WTC11 (cell line): Measurements from ENCODE around the gene P2RY12. TPM values are rescaled to one million over a fixed set of nuclear protein-coding genes. Genes with fewer than 3 reads are reported as not detected.

Source experiments
- ATAC-seq: fragments of 200-7000 bp; cut with Tn5 transposase; 2 replicates; pipeline ENCODE4 v1.10.0; 2021; ENCODE audit warnings: mild to moderate bottlenecking, moderate library complexity
- CTCF ChIA-PET: fragments of 300-600 bp; sonication (Branson Sonifier 250); formaldehyde crosslinking; loops from one replicate; lab custom pipeline; 2021; ENCODE audit warnings: antibody characterized with exemption; lab: Charles Lee
- POLR2A ChIA-PET: fragments of 350-600 bp; sonication (Branson Sonifier 250); formaldehyde crosslinking; loops from one replicate; lab custom pipeline; 2021; ENCODE audit warnings: antibody characterized with exemption; lab: Charles Lee
- DNase-seq: peaks from one replicate; pipeline ENCODE4 v3.0.0; 2021; ENCODE audit warnings: low spot score
- H3K27ac Mint-ChIP-seq: 2 replicates; pipeline ENCODE4 v1.8.0; 2021; ENCODE audit warnings: mixed read lengths
- H3K27me3 Mint-ChIP-seq: 2 replicates; pipeline ENCODE4 v1.8.0; 2021; ENCODE audit warnings: low read depth, mild to moderate bottlenecking, moderate library complexity, mixed read lengths
- H3K36me3 Mint-ChIP-seq: 2 replicates; pipeline ENCODE4 v1.8.0; 2021; ENCODE audit warnings: mixed read lengths
- H3K4me1 Mint-ChIP-seq: 2 replicates; pipeline ENCODE4 v1.8.0; 2022; ENCODE audit warnings: mixed read lengths
- H3K4me3 Mint-ChIP-seq: 2 replicates; pipeline ENCODE4 v1.8.0; 2021; ENCODE audit warnings: mild to moderate bottlenecking, moderate library complexity, mixed read lengths
- H3K9me3 Mint-ChIP-seq: 2 replicates; pipeline ENCODE4 v1.8.0; 2021; ENCODE audit warnings: mixed read lengths
- FOXP1 ChIP-seq: sonication (generic); formaldehyde crosslinking; IDR thresholded peaks from 2 replicates; pipeline ENCODE4 v1.8.0; 2022; ENCODE audit warnings: missing genetic modification reagents, mild to moderate bottlenecking, moderate library complexity, borderline replicate concordance
- MYBL2 ChIP-seq: sonication (generic); formaldehyde crosslinking; IDR thresholded peaks from 2 replicates; pipeline ENCODE4 v1.8.1; 2023; ENCODE audit warnings: mild to moderate bottlenecking, moderate library complexity, missing genetic modification reagents
- NFYB ChIP-seq: sonication (generic); formaldehyde crosslinking; conservative IDR thresholded peaks from 2 replicates; pipeline ENCODE4 v1.8.0; 2022; ENCODE audit warnings: low read depth, missing genetic modification reagents
- NR1H2 ChIP-seq: sonication (generic); formaldehyde crosslinking; IDR thresholded peaks from 2 replicates; pipeline ENCODE4 v1.9.0; 2021; ENCODE audit warnings: mild to moderate bottlenecking, moderate library complexity, missing genetic modification reagents
- NR2C2 ChIP-seq: sonication (generic); formaldehyde crosslinking; IDR thresholded peaks from 2 replicates; pipeline ENCODE4 v1.8.0; 2022; ENCODE audit warnings: mild to moderate bottlenecking, missing genetic modification reagents
- ZNF396 ChIP-seq: fragments of 250-450 bp; sonication (Bioruptor Pico); IDR thresholded peaks from 2 replicates; pipeline ENCODE4 v1.8.0; 2021; ENCODE audit warnings: mild to moderate bottlenecking, moderate library complexity, borderline replicate concordance
- ZNF423 ChIP-seq: fragments of 250-450 bp; sonication (Bioruptor Pico); IDR thresholded peaks from 2 replicates; pipeline ENCODE4 v2.1.2; 2022; ENCODE audit warnings: mild to moderate bottlenecking, moderate library complexity
- total RNA-seq: library from RNA; stranded (reverse); gene quantifications from 3 replicates; pipeline ENCODE4 v1.2.3, GENCODE V29; 2021
- TF ChIP-seq, protein P1 (sequence below): fragments of 250-450 bp; sonication (Bioruptor Pico); IDR thresholded peaks from 2 replicates; pipeline ENCODE4 v1.9.0; 2021; ENCODE audit warnings: mild to moderate bottlenecking, borderline replicate concordance
- TF ChIP-seq, protein P2 (sequence below): sonication (generic); formaldehyde crosslinking; IDR thresholded peaks from 2 replicates; pipeline ENCODE4 v1.8.0; 2022; ENCODE audit warnings: mild to moderate bottlenecking, missing genetic modification reagents
- TF ChIP-seq, protein P3 (sequence below): fragments of 250-450 bp; sonication (Bioruptor Pico); IDR thresholded peaks from 2 replicates; pipeline ENCODE4 v1.9.0; 2021; ENCODE audit warnings: moderate library complexity, mild to moderate bottlenecking, inconsistent platforms, borderline replicate concordance
- TF ChIP-seq, protein P4 (sequence below): sonication (generic); formaldehyde crosslinking; IDR thresholded peaks from 2 replicates; pipeline ENCODE4 v1.8.1; 2023; ENCODE audit warnings: mild to moderate bottlenecking, missing genetic modification reagents, borderline replicate concordance
- TF ChIP-seq, protein P5 (sequence below): sonication (generic); formaldehyde crosslinking; IDR thresholded peaks from 2 replicates; pipeline ENCODE4 v1.8.0; 2022; ENCODE audit warnings: mild to moderate bottlenecking, missing genetic modification reagents

The P2RY12 gene
- total RNA-seq, 1 experiment from 2014 or later: not detected

DNA sequence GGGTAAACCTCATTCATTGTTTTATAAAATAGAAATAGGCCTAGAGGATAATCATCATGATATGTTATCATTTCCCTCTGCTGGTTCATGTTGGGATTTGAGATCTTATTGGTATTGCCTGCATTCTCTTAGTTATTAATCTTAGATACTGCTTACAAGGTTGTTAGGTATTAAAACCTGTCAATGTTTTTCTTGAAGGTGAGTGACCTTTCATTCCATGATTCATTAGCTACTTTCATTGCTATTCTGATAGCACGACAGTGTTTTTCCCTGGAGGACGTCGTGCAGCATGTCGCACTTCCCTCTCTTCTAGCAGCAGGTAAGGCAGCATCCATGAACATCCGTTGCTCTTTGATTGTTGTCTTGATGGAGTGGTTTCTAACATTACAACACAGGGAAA, 17.1 kb downstream of the P2RY12 start (continued):
- TF ChIP-seq, protein P1, sequence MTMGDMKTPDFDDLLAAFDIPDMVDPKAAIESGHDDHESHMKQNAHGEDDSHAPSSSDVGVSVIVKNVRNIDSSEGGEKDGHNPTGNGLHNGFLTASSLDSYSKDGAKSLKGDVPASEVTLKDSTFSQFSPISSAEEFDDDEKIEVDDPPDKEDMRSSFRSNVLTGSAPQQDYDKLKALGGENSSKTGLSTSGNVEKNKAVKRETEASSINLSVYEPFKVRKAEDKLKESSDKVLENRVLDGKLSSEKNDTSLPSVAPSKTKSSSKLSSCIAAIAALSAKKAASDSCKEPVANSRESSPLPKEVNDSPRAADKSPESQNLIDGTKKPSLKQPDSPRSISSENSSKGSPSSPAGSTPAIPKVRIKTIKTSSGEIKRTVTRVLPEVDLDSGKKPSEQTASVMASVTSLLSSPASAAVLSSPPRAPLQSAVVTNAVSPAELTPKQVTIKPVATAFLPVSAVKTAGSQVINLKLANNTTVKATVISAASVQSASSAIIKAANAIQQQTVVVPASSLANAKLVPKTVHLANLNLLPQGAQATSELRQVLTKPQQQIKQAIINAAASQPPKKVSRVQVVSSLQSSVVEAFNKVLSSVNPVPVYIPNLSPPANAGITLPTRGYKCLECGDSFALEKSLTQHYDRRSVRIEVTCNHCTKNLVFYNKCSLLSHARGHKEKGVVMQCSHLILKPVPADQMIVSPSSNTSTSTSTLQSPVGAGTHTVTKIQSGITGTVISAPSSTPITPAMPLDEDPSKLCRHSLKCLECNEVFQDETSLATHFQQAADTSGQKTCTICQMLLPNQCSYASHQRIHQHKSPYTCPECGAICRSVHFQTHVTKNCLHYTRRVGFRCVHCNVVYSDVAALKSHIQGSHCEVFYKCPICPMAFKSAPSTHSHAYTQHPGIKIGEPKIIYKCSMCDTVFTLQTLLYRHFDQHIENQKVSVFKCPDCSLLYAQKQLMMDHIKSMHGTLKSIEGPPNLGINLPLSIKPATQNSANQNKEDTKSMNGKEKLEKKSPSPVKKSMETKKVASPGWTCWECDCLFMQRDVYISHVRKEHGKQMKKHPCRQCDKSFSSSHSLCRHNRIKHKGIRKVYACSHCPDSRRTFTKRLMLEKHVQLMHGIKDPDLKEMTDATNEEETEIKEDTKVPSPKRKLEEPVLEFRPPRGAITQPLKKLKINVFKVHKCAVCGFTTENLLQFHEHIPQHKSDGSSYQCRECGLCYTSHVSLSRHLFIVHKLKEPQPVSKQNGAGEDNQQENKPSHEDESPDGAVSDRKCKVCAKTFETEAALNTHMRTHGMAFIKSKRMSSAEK (CRISPR knock-in tag): no peak
- TF ChIP-seq, protein P2, sequence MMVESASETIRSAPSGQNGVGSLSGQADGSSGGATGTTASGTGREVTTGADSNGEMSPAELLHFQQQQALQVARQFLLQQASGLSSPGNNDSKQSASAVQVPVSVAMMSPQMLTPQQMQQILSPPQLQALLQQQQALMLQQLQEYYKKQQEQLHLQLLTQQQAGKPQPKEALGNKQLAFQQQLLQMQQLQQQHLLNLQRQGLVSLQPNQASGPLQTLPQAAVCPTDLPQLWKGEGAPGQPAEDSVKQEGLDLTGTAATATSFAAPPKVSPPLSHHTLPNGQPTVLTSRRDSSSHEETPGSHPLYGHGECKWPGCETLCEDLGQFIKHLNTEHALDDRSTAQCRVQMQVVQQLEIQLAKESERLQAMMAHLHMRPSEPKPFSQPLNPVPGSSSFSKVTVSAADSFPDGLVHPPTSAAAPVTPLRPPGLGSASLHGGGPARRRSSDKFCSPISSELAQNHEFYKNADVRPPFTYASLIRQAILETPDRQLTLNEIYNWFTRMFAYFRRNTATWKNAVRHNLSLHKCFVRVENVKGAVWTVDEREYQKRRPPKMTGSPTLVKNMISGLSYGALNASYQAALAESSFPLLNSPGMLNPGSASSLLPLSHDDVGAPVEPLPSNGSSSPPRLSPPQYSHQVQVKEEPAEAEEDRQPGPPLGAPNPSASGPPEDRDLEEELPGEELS (CRISPR knock-in tag): no peak
- TF ChIP-seq NR2C2 (CRISPR knock-in tag) (no peak), NR1H2 (no peak)
- TF ChIP-seq, all 79 proteins: peak for 0

DNA sequence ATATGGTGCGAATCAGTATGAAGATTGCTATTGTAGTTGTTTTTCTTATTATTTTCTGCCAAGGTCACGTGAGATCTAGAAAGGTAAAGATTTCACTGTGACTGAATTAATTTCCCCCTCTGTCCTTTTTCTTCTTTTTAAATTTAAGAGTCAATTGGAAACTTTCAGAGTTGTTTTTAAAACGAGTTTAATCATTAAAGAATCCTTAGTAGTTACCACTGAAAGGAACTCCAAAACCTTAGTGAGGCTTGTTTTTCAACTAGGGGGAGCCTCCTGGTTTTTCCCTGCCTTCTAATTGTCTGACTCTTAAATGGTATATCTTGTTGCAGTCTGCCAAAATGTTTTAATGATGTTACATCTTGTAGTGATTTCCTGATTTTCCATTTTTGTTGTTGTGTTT, 17.6 kb downstream of the P2RY12 start:
- no peak for DNase-seq
- Mint-ChIP-seq H3K27ac (no peak overlapping the region), H3K36me3 (peaks cover 3% of the 10 kb centered on the region; the same call in 1 of the 2 replicates), H3K4me3 (no peak overlapping the region), H3K9me3 (no peaks in the 10 kb centered on the region), H3K27me3 (no peaks in the 10 kb centered on the region), H3K4me1 (peaks cover 25% of the 10 kb centered on the region)
- CTCF ChIA-PET: interaction anchor here (1.0 kb wide), 1 partner anchor 12 kb away, joined by 3 read pairs; no protein-coding TSS in a partner anchor
- no peak for ATAC-seq
- POLR2A ChIA-PET: no interaction called here
- no peak for TF ChIP-seq NFYB (CRISPR knock-in tag)
- TF ChIP-seq ZNF423 (CRISPR knock-in tag): no peak
- TF ChIP-seq, protein P3, sequence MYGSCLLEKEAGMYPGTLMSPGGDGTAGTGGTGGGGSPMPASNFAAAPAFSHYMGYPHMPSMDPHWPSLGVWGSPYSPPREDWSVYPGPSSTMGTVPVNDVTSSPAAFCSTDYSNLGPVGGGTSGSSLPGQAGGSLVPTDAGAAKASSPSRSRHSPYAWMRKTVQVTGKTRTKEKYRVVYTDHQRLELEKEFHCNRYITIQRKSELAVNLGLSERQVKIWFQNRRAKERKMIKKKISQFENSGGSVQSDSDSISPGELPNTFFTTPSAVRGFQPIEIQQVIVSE (CRISPR knock-in tag): no peak
- no peak for TF ChIP-seq MYBL2 (CRISPR knock-in tag)

DNA sequence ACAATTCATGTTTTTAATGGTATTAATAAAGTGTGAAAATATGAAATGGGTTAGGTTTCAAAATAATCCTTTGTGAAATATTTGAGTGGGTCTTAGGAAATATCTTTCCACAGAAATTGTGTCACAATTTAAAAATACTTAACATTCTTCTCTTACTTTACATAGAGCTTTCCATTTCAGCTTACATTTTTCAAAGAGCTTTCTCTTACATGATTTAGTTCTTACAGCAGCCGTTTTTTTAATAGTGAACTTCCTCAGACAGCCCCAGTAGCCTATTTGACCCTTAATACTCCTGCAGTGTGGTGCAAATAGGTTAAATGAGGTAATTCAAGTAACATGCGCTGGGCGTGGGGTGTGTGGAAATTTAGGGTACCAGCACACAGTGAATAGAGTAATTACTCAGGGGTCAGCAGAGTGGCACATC, 21.8 kb downstream of the P2RY12 start:
- no peak for ATAC-seq
- H3K9me3 Mint-ChIP-seq: no peaks in the 10 kb centered on the region
- ChIA-PET POLR2A (no interaction called here), CTCF (interaction anchor here (1.6 kb wide), 1 partner anchor 17 kb away, joined by 5 read pairs; no protein-coding TSS in a partner anchor)
- DNase-seq: no peak
- H3K4me1 Mint-ChIP-seq: peaks cover 39% of the 10 kb centered on the region
- H3K27ac Mint-ChIP-seq: no peak overlapping the region
- TF ChIP-seq, protein P4, sequence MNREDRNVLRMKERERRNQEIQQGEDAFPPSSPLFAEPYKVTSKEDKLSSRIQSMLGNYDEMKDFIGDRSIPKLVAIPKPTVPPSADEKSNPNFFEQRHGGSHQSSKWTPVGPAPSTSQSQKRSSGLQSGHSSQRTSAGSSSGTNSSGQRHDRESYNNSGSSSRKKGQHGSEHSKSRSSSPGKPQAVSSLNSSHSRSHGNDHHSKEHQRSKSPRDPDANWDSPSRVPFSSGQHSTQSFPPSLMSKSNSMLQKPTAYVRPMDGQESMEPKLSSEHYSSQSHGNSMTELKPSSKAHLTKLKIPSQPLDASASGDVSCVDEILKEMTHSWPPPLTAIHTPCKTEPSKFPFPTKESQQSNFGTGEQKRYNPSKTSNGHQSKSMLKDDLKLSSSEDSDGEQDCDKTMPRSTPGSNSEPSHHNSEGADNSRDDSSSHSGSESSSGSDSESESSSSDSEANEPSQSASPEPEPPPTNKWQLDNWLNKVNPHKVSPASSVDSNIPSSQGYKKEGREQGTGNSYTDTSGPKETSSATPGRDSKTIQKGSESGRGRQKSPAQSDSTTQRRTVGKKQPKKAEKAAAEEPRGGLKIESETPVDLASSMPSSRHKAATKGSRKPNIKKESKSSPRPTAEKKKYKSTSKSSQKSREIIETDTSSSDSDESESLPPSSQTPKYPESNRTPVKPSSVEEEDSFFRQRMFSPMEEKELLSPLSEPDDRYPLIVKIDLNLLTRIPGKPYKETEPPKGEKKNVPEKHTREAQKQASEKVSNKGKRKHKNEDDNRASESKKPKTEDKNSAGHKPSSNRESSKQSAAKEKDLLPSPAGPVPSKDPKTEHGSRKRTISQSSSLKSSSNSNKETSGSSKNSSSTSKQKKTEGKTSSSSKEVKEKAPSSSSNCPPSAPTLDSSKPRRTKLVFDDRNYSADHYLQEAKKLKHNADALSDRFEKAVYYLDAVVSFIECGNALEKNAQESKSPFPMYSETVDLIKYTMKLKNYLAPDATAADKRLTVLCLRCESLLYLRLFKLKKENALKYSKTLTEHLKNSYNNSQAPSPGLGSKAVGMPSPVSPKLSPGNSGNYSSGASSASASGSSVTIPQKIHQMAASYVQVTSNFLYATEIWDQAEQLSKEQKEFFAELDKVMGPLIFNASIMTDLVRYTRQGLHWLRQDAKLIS (CRISPR knock-in tag): no peak
- TF ChIP-seq FOXP1 (CRISPR knock-in tag) (no peak), ZNF396 (CRISPR knock-in tag) (no peak)
- TF ChIP-seq, protein P5, sequence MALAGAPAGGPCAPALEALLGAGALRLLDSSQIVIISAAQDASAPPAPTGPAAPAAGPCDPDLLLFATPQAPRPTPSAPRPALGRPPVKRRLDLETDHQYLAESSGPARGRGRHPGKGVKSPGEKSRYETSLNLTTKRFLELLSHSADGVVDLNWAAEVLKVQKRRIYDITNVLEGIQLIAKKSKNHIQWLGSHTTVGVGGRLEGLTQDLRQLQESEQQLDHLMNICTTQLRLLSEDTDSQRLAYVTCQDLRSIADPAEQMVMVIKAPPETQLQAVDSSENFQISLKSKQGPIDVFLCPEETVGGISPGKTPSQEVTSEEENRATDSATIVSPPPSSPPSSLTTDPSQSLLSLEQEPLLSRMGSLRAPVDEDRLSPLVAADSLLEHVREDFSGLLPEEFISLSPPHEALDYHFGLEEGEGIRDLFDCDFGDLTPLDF (CRISPR knock-in tag): no peak
- H3K4me3 Mint-ChIP-seq: no peak overlapping the region
- H3K27me3 Mint-ChIP-seq: no peaks in the 10 kb centered on the region
- no peaks in the 10 kb centered on the region for H3K36me3 Mint-ChIP-seq
